ENCODE data around the gene GCK. TPM values are rescaled to one million over a fixed set of nuclear protein-coding genes. Genes with fewer than 3 reads are reported as not detected.

The GCK gene
- total RNA-seq, 1 donor from 2014 or later = 2.7 TPM

- H3K9me3 ChIP-seq = no peaks in the 10 kb centered on the region
- DNase-seq (ENCODE audit: low spot score in 2 of 2) = no peak
These were observed 31.0 kb downstream of the GCK start for GRCh38 chr7:44158096-44158872.

DNA sequence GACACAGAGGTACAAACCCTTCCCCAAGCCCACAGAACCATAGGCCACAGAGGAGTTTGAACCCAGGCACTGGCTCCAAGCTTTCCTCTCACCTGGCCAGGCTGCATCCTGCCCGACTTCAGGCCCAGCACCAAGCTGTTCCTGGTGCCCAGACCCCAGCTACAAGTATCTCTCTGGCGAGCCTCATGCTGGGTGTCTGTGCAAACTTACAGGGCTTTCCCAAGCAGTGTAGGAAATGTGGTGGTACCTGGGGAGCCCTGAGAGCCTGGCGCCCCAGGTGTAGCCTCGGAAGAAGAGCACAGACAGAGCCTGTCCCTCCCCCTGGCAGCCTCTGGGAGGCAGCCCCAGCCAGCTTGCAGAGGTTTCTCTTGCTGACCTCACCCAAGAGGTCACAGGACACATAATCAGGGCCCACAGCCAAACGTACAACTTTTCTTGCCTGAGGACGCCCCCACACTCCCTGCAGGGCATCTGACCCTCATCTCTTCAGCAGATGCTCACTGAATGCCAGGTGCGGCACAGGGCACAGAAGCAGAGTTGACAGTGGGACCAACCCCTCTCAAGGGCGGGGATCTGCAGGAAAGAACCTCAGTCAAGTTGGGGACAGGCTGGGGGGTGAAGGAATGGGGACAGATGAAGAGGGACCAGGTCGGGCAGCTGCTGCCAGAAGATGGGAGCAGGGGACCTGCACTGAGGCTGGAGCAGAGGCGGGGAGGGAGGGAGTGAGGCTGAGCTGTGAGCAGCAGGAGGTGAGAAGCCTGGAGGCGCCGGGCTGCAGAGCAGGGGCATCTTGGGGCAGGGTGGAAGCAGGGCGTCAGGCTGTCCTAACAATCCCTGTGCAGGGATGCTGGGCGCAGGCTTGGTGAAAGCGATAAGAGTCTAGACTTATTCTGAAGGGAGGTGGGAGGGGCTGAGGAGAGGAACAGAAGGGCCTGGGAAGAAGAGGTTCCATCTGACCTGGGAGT lies 31.8 kb downstream of the GCK start:
- Histone ChIP-seq H3K27me3 (no peaks in the 10 kb centered on the region), H3K4me1 (no peaks in the 10 kb centered on the region), H3K36me3 (no peaks in the 10 kb centered on the region), H3K27ac (no peak overlapping the region), H3K4me3 (no peak overlapping the region), H3K9me3 (no peaks in the 10 kb centered on the region)
- DNase-seq (ENCODE audit: low spot score in 2 of 2) = no peak
- intact Hi-C loops (cut with DNase I) = no loop called here
- TF ChIP-seq CTCF (IDR thresholded peaks at IDR 0.05) = no peak

More at GRCh38 chr7:44158096-44158872, 31.0 kb downstream of the GCK start:
- TF ChIP-seq CTCF (IDR thresholded peaks at IDR 0.05) = no peak
- intact Hi-C loops (cut with DNase I) = no loop called here
- no peaks in the 10 kb centered on the region for H3K27me3 ChIP-seq
- no peak overlapping the region for H3K4me3 ChIP-seq
- no peaks in the 10 kb centered on the region for H3K36me3 ChIP-seq
- H3K27ac ChIP-seq = no peak overlapping the region
- H3K4me1 ChIP-seq = no peaks in the 10 kb centered on the region

DNA sequence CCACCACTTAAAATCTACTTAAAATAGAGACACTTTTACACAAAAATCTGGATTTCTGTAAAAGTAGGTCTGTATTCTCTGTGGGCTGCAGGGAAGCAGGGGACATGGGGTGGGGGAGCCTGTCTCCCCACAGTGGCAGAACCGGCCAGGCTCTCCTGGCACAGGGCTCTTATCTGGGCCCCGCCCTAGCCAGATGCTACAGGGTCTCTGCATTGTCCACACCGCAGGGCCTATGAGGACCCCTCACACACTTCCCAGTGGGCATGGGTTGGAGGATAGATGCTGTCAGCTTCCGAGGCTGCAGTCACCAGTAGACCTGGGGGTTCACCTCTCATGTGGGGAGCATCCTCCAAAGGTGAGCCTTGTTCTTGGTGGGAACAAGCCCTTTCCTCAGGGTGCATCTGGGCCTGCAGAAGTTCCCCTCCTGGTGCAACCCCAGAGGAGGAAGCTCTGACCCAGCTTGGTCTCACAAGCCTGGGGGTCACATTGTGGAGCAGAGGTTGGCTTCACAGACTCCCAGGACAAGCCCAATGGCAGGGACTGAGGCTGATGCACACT lies 32.7 kb downstream of the GCK start:
- no peak overlapping the region for H3K27ac ChIP-seq
- no peaks in the 10 kb centered on the region for H3K4me1 ChIP-seq
- no peaks in the 10 kb centered on the region for H3K9me3 ChIP-seq
- H3K4me3 ChIP-seq = no peak overlapping the region
- H3K27me3 ChIP-seq = no peaks in the 10 kb centered on the region
- H3K36me3 ChIP-seq = no peaks in the 10 kb centered on the region
- no peak for DNase-seq (ENCODE audit: low spot score in 2 of 2)
- no peak for TF ChIP-seq CTCF (IDR thresholded peaks at IDR 0.05)
- intact Hi-C loops (cut with DNase I) = no loop called here

- no peaks in the 10 kb centered on the region for H3K36me3 ChIP-seq
- DNase-seq (ENCODE audit: low spot score in 2 of 2) = no peak
- intact Hi-C loops (cut with DNase I) = no loop called here
- no peaks in the 10 kb centered on the region for H3K4me1 ChIP-seq
- H3K27me3 ChIP-seq = no peaks in the 10 kb centered on the region
- H3K4me3 ChIP-seq = no peak overlapping the region
- TF ChIP-seq CTCF (IDR thresholded peaks at IDR 0.05) = no peak
- no peaks in the 10 kb centered on the region for H3K9me3 ChIP-seq
- H3K27ac ChIP-seq = no peak overlapping the region
These were observed 33.8 kb downstream of the GCK start for GRCh38 chr7:44155191-44156185.

DNA sequence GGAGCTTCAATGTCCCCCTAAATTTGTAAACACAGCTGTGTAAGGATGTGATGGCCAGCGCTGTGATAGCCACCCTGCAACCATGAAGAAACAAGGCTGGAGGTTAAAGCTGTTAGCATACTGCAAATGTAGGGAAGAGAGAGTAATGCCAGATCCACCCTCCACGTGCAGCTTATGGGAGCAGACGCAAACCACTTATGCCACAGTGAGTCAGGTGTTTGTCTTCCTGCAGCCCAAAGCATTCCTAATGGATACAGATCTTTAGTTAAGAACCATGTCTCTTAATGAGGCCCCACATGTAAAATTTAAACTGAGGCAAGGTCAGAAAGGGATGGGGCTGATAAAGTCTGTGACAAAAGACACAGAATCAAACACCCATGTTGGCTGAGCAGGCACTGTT lies 34.5 kb downstream of the GCK start:
- no peak for DNase-seq (ENCODE audit: low spot score in 2 of 2)
- no peak overlapping the region for H3K4me3 ChIP-seq
- H3K4me1 ChIP-seq = no peaks in the 10 kb centered on the region
- intact Hi-C loops (cut with DNase I) = no loop called here
- no peak for TF ChIP-seq CTCF (IDR thresholded peaks at IDR 0.05)
- no peak overlapping the region for H3K27ac ChIP-seq
- no peaks in the 10 kb centered on the region for H3K9me3 ChIP-seq
- H3K27me3 ChIP-seq = no peaks in the 10 kb centered on the region
- no peaks in the 10 kb centered on the region for H3K36me3 ChIP-seq
